HG02970 (cell line): ENCODE data around the gene TCEAL2.
"Not testable (repeated sequence)": the region's sequence is repeated elsewhere in the genome, so short reads cannot be mapped to it uniquely, and the experiment has no call there.

Source experiments
- ATAC-seq: cut with Tn5 transposase; IDR thresholded peaks from one replicate; pipeline ENCODE4 v1.9.1; 2021; ENCODE audit warnings: mild to moderate bottlenecking, moderate library complexity, moderate number of reproducible peaks; ENCODE audit not compliant: unreplicated experiment, low FRiP score

The TCEAL2 gene

GRCh38 chrX:102125436-102125835, at the start of gene TCEAL2:
TSS of gene TCEAL2 (plus strand) at chrX:102125679. CDS start at chrX:102126831, 1,152 bp downstream.
- not testable (repeated sequence) for ATAC-seq

- ATAC-seq: no peak
These were observed 48.1 kb upstream of the TCEAL2 start for GRCh38 chrX:102077426-102077825.

GRCh38 chrX:102085706-102086105, 39.8 kb upstream of the TCEAL2 start:
- ATAC-seq: no peak

- no peak for ATAC-seq
These were observed 12.1 kb upstream of the TCEAL2 start for GRCh38 chrX:102113367-102113766.

GRCh38 chrX:102115748-102116147, 9.7 kb upstream of the TCEAL2 start:
- no peak for ATAC-seq

GRCh38 chrX:102125014-102125413, 465 bp upstream of the TCEAL2 start:
- not testable (repeated sequence) for ATAC-seq

- ATAC-seq: not testable (repeated sequence)
These were observed 770 bp downstream of the TCEAL2 start for GRCh38 chrX:102126080-102126818.

- no peak for ATAC-seq
These were observed 1.4 kb downstream of the TCEAL2 start for GRCh38 chrX:102126863-102127262.

GRCh38 chrX:102129473-102129872, 4.0 kb downstream of the TCEAL2 start:
- ATAC-seq: no peak

- ATAC-seq: no peak
These were observed 12.6 kb downstream of the TCEAL2 start for GRCh38 chrX:102138064-102138463.

- ATAC-seq: not testable (repeated sequence)
These were observed 15.4 kb downstream of the TCEAL2 start for GRCh38 chrX:102140876-102141275.

- not testable (repeated sequence) for ATAC-seq
These were observed 16.2 kb downstream of the TCEAL2 start for GRCh38 chrX:102141631-102142030.

- not testable (repeated sequence) for ATAC-seq
These were observed 16.8 kb downstream of the TCEAL2 start, which contains the start of gene TCEAL6 for GRCh38 chrX:102142274-102142673. TSS of gene TCEAL6 (minus strand) at chrX:102142481.

GRCh38 chrX:102154218-102154860, 28.9 kb downstream of the TCEAL2 start:
- ATAC-seq: no peak

- no peak for ATAC-seq
These were observed 29.7 kb downstream of the TCEAL2 start for GRCh38 chrX:102154900-102155805.

GRCh38 chrX:102155806-102156179, 30.3 kb downstream of the TCEAL2 start, which contains the start of gene BEX5:
TSS of gene BEX5 (minus strand) at chrX:102155977. CDS start at chrX:102154265, 1,712 bp downstream.
- ATAC-seq: peak; percentile 73
